GM23338 (cell line): ENCODE results near the gene RNF220. TPM values are rescaled to one million over a fixed set of nuclear protein-coding genes. Genes with fewer than 3 reads are reported as not detected.
A peak's percentile ranks its signal among the peaks of the same experiment; 100 is the strongest.

Source experiments
- ATAC-seq: fragments of 200-7000 bp; cut with Tn5 transposase; 3 replicates; pipeline ENCODE4 v1.9.1; 2020
- DNase-seq: peaks from one replicate; pipeline ENCODE4 v3.0.0-alpha.2; 2015; ENCODE audit warnings: low spot score
- H2AFZ ChIP-seq: fragments of 200-600 bp; sonication (generic); 2 replicates; pipeline ENCODE4 v1.8.0; 2016; ENCODE audit warnings: antibody characterized with exemption, mild to moderate bottlenecking, moderate library complexity
- H3F3A ChIP-seq: fragments of 200-600 bp; sonication (generic); replicated peaks from 2 replicates; pipeline ENCODE4 v1.8.0; 2017; ENCODE audit warnings: antibody characterized with exemption, mixed run types, low read depth
- H3K27ac ChIP-seq: fragments of 200-600 bp; sonication (generic); 2 replicates; pipeline ENCODE4 v1.6.1; 2016; ENCODE audit warnings: low read depth
- H3K27me3 ChIP-seq: fragments of 200-600 bp; sonication (generic); 2 replicates; pipeline ENCODE4 v1.8.0; 2016; ENCODE audit warnings: mild to moderate bottlenecking, mixed run types, moderate library complexity; ENCODE audit not compliant: insufficient read depth
- H3K36me3 ChIP-seq: fragments of 200-600 bp; sonication (generic); 2 replicates; pipeline ENCODE4 v1.8.0; 2016; ENCODE audit warnings: mild to moderate bottlenecking; ENCODE audit not compliant: insufficient read depth
- H3K4me1 ChIP-seq: fragments of 200-600 bp; sonication (generic); 2 replicates; pipeline ENCODE4 v1.8.0; 2016; ENCODE audit warnings: mild to moderate bottlenecking, moderate library complexity; ENCODE audit not compliant: insufficient read depth
- H3K4me2 ChIP-seq: fragments of 200-600 bp; sonication (generic); 2 replicates; pipeline ENCODE4 v1.7.1; 2017; ENCODE audit warnings: mixed run types
- H3K4me3 ChIP-seq: fragments of 200-600 bp; sonication (generic); 2 replicates; pipeline ENCODE4 v1.6.1; 2016; ENCODE audit warnings: mixed run types
- H3K79me2 ChIP-seq: fragments of 200-600 bp; sonication (generic); replicated peaks from 2 replicates; pipeline ENCODE4 v1.8.0; 2017; ENCODE audit warnings: mild to moderate bottlenecking; ENCODE audit not compliant: insufficient read depth
- H3K9me2 ChIP-seq: fragments of 200-600 bp; sonication (generic); 2 replicates; pipeline ENCODE4 v1.8.0; 2017; ENCODE audit not compliant: insufficient read depth
- H4K20me1 ChIP-seq: fragments of 200-600 bp; sonication (generic); replicated peaks from 2 replicates; pipeline ENCODE4 v1.8.0; 2017; ENCODE audit warnings: mild to moderate bottlenecking; ENCODE audit not compliant: insufficient read depth
- H3K27ac Mint-ChIP-seq: 2 replicates; pipeline ENCODE4 v1.8.0; 2020; ENCODE audit warnings: inconsistent platforms, mild to moderate bottlenecking, moderate library complexity, mixed read lengths
- H3K27me3 Mint-ChIP-seq: 3 replicates; pipeline ENCODE4 v1.8.0; 2022; ENCODE audit warnings: low read depth, mild to moderate bottlenecking, moderate library complexity, mixed read lengths, inconsistent platforms; ENCODE audit not compliant: insufficient read depth, poor library complexity
- H3K36me3 Mint-ChIP-seq: 3 replicates; pipeline ENCODE4 v1.8.0; 2021; ENCODE audit warnings: low read depth, mild to moderate bottlenecking, inconsistent platforms, moderate library complexity, mixed read lengths
- H3K4me1 Mint-ChIP-seq: 3 replicates; pipeline ENCODE4 v1.8.0; 2020; ENCODE audit warnings: mild to moderate bottlenecking, inconsistent platforms, mixed read lengths
- H3K4me3 Mint-ChIP-seq: 3 replicates; pipeline ENCODE4 v1.8.0; 2021; ENCODE audit warnings: moderate library complexity, mild to moderate bottlenecking, inconsistent platforms, mixed read lengths
- H3K9me3 Mint-ChIP-seq: 3 replicates; pipeline ENCODE4 v1.8.0; 2020; ENCODE audit warnings: moderate library complexity, mild to moderate bottlenecking, inconsistent platforms, mixed read lengths
- CREB1 ChIP-seq: fragments of 250-450 bp; sonication (Bioruptor Pico); IDR thresholded peaks from 2 replicates; pipeline ENCODE4 v1.5.0; 2020; ENCODE audit warnings: low read depth, mild to moderate bottlenecking, moderate library complexity
- CTCF ChIP-seq, 2 experiments: fragments of 200-600 bp in 1 of 2; sonication (generic) in 1 of 2; conservative IDR thresholded peaks; 2 replicates each; pipeline versions ENCODE4 v1.5.1 to v1.6.1; 2016 to 2017; ENCODE audit warnings: antibody characterized with exemption in 2 of 2, low read depth in 2 of 2, mild to moderate bottlenecking in 2 of 2, moderate library complexity in 1 of 2
- ETS1 ChIP-seq: IDR thresholded peaks from 2 replicates; pipeline ENCODE4 v1.6.1; 2016; ENCODE audit warnings: antibody characterized with exemption
- EZH2 ChIP-seq: fragments of 200-600 bp; sonication (generic); IDR thresholded peaks from one replicate; pipeline ENCODE4 v1.8.0; 2017; ENCODE audit warnings: antibody characterized with exemption, mild to moderate bottlenecking, low read depth; ENCODE audit not compliant: unreplicated experiment
- EZH2phosphoT487 ChIP-seq: fragments of 200-600 bp; sonication (generic); IDR thresholded peaks from one replicate; pipeline ENCODE4 v1.8.1; 2018; ENCODE audit warnings: antibody characterized with exemption; ENCODE audit not compliant: unreplicated experiment
- JUNB ChIP-seq: IDR thresholded peaks from one replicate; pipeline ENCODE4 v1.6.1; 2016; ENCODE audit warnings: antibody characterized with exemption; ENCODE audit not compliant: unreplicated experiment
- NANOG ChIP-seq: IDR thresholded peaks from 2 replicates; pipeline ENCODE4 v1.6.1; 2016; ENCODE audit warnings: antibody characterized with exemption, borderline replicate concordance
- POLR2AphosphoS5 ChIP-seq: IDR thresholded peaks from 2 replicates; pipeline ENCODE4 v1.6.1; 2016; ENCODE audit warnings: antibody characterized with exemption, low read depth
- REST ChIP-seq: IDR thresholded peaks from one replicate; pipeline ENCODE4 v1.6.1; 2018; ENCODE audit warnings: antibody characterized with exemption; ENCODE audit not compliant: unreplicated experiment
- STAT1 ChIP-seq: IDR thresholded peaks from one replicate; pipeline ENCODE4 v1.6.1; 2016; ENCODE audit warnings: antibody characterized with exemption; ENCODE audit not compliant: unreplicated experiment
- ZNF114 ChIP-seq: fragments of 250-450 bp; sonication (Bioruptor Pico); IDR thresholded peaks from 2 replicates; pipeline ENCODE4 v1.5.0; 2020; ENCODE audit warnings: mild to moderate bottlenecking, moderate library complexity
- ZNF331 ChIP-seq: fragments of 250-450 bp; sonication (Bioruptor Pico); IDR thresholded peaks from 2 replicates; pipeline ENCODE4 v1.5.0; 2020; ENCODE audit warnings: low read depth, mild to moderate bottlenecking, moderate library complexity
- ZNF462 ChIP-seq: fragments of 250-450 bp; sonication (Bioruptor Pico); IDR thresholded peaks from 2 replicates; pipeline ENCODE4 v1.5.0; 2020; ENCODE audit warnings: mild to moderate bottlenecking, moderate library complexity
- polyA plus RNA-seq: library from polyadenylated mRNA; unstranded; fragments of >200 nt; fragmentation: Nextera tagmentation; extraction: Ambion mirVana; gene quantifications from 2 replicates; pipeline ENCODE4 v1.2.1, GENCODE V29; 2016
- total RNA-seq: library from RNA; depleted of rRNA; stranded (reverse); fragments of >200 nt; shearing (Covaris generic); gene quantifications from 2 replicates; pipeline ENCODE4 v1.2.3, GENCODE V29; 2014

The RNF220 gene
- total and polyA plus RNA-seq, 2 experiments from 2014 or later, result 72.8 to 168 TPM

- H3F3A ChIP-seq, result no peaks in the 10 kb centered on the region
- H3K4me1 Mint-ChIP-seq, result peaks cover 23% of the 10 kb centered on the region
- no peak overlapping the region for H3K27ac ChIP-seq
- peak overlapping the region; percentile 64; the same call in 1 of the 2 replicates for H3K4me2 ChIP-seq
- peaks cover 4% of the 10 kb centered on the region; the same call in 2 of the 3 replicates for H3K36me3 Mint-ChIP-seq
- DNase-seq, result peak; percentile 33
- no peak overlapping the region for H2AFZ ChIP-seq
- peaks cover 16% of the 10 kb centered on the region for H3K4me1 ChIP-seq
- H3K4me3 ChIP-seq, result no peak overlapping the region
- peak; percentile 33 for ATAC-seq
- no peaks in the 10 kb centered on the region for H3K27me3 ChIP-seq
- H4K20me1 ChIP-seq, result no peaks in the 10 kb centered on the region; the same call in none of the 2 replicates
- no peak overlapping the region for H3K4me3 Mint-ChIP-seq
- H3K9me3 Mint-ChIP-seq, result no peaks in the 10 kb centered on the region
- no peaks in the 10 kb centered on the region for H3K79me2 ChIP-seq
- no peak overlapping the region for H3K27ac Mint-ChIP-seq
- no peak for TF ChIP-seq ZNF462 (CRISPR knock-in tag)
- TF ChIP-seq EZH2, result no peak
- no peak for TF ChIP-seq NANOG
- no peak for TF ChIP-seq ETS1
- no peak for TF ChIP-seq CTCF (conservative IDR thresholded peaks at IDR 0.05; ENCODE audit: low read depth in 2 of 2)
- TF ChIP-seq REST, result no peak
- no peak for TF ChIP-seq STAT1
- TF ChIP-seq POLR2AphosphoS5, result no peak
- no peak for TF ChIP-seq ZNF331
- no peak for TF ChIP-seq CREB1
- no peak for TF ChIP-seq EZH2phosphoT487
- TF ChIP-seq ZNF114 (CRISPR knock-in tag), result no peak
- TF ChIP-seq JUNB, result no peak
- no peaks in the 10 kb centered on the region for H3K36me3 ChIP-seq
- peaks cover 2% of the 10 kb centered on the region; the same call in 1 of the 2 replicates for H3K9me2 ChIP-seq
- H3K27me3 Mint-ChIP-seq, result peaks cover 10% of the 10 kb centered on the region
Measured at GRCh38 chr1:44610527-44611148, 205.6 kb downstream of the RNF220 start.
